BJ (cell line): ENCODE data around the gene DNAH7. TPM values are rescaled to one million over a fixed set of nuclear protein-coding genes. Genes with fewer than 3 reads are reported as not detected.
A peak's percentile ranks its signal among the peaks of the same experiment; 100 is the strongest.

Experiments used
- CTCF ChIA-PET: fragments of 350-600 bp; formaldehyde crosslinking; extraction: SDS; loops from one replicate; lab custom pipeline; 2021; ENCODE audit warnings: antibody characterized with exemption, inconsistent platforms; lab: Yijun Ruan, JAX
- POLR2A ChIA-PET: fragments of 300-600 bp; sonication (Branson Sonifier 250); formaldehyde crosslinking; extraction: SDS; loops from one replicate; lab custom pipeline; 2021; ENCODE audit warnings: antibody characterized with exemption; lab: Charles Lee
- DNase-seq: peaks from one replicate; pipeline ENCODE4 v3.0.0-alpha.2; 2011; ENCODE audit warnings: low read depth
- H3K27me3 ChIP-seq: 2 replicates; pipeline ENCODE4 v1.6.0; 2011; ENCODE audit warnings: low read length; ENCODE audit not compliant: control insufficient read depth, insufficient read depth
- H3K36me3 ChIP-seq: 2 replicates; pipeline ENCODE4 v1.5.1; 2011; ENCODE audit warnings: low read length; ENCODE audit not compliant: control insufficient read depth, insufficient read depth
- H3K4me3 ChIP-seq: 2 replicates; pipeline ENCODE4 v1.5.1; 2011; ENCODE audit warnings: low read depth, mild to moderate bottlenecking, control low read depth, low read length
- polyA plus RNA-seq: library from polyadenylated mRNA; depleted of rRNA; stranded (reverse); fragments of >200 nt; gene quantifications from 2 replicates; pipeline ENCODE4 v1.2.3, GENCODE V29; 2011
- TF ChIP-seq, protein P1 (sequence below): IDR thresholded peaks from 2 replicates; pipeline ENCODE4 v1.5.1; 2011; ENCODE audit warnings: low read depth, mild to moderate bottlenecking, control low read depth, inconsistent platforms, low read length, moderate library complexity; ENCODE audit not compliant: insufficient read depth

DNAH7 gene
- polyA plus RNA-seq, 1 experiment, result 0.15 TPM

DNA sequence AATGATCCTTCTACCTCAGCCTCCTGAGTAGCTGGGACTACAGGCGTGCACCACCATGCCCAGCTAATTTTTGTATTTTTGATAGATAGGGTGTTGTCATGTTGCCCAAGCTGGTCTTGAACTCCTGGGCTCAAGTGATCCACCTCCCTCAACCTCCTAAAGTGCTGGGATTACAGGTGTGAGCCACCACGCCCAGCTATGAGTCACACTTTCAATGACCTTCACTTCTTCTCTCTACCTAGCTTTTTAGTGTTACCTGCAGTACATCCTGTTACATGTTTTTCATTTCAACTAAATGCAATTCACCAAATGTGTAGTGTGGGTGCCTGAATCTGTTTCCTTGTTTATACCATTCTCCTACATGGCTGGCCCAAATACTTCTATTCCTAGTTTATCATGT is 347.6 kb downstream of the DNAH7 start:
- CTCF ChIA-PET, result no interaction called here
- Histone ChIP-seq H3K4me3 (no peak overlapping the region), H3K27me3 (no peaks in the 10 kb centered on the region), H3K36me3 (peaks cover 4% of the 10 kb centered on the region)
- TF ChIP-seq, protein P1, sequence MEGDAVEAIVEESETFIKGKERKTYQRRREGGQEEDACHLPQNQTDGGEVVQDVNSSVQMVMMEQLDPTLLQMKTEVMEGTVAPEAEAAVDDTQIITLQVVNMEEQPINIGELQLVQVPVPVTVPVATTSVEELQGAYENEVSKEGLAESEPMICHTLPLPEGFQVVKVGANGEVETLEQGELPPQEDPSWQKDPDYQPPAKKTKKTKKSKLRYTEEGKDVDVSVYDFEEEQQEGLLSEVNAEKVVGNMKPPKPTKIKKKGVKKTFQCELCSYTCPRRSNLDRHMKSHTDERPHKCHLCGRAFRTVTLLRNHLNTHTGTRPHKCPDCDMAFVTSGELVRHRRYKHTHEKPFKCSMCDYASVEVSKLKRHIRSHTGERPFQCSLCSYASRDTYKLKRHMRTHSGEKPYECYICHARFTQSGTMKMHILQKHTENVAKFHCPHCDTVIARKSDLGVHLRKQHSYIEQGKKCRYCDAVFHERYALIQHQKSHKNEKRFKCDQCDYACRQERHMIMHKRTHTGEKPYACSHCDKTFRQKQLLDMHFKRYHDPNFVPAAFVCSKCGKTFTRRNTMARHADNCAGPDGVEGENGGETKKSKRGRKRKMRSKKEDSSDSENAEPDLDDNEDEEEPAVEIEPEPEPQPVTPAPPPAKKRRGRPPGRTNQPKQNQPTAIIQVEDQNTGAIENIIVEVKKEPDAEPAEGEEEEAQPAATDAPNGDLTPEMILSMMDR, result no peak
- POLR2A ChIA-PET, result no interaction called here
- no peak for DNase-seq

DNA sequence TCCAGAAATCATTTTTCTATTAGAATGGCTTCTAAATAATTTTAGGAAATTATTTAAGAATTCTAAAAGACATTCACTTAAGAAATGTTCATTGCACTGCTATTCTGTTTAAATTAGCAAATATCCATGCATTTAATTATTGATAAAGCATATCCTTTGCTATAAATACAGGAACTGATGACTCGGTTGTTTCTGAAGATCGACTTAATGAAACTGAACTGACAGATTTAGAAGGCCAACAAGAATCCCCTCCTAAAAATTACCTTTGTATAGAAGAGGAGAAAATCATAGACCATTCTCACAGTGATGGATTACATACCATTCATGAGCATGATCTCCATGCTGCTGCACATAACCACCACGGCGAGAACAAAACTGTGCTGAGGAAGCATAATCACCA is 352.2 kb downstream of the DNAH7 start:
- Histone ChIP-seq H3K4me3 (no peak overlapping the region), H3K27me3 (no peaks in the 10 kb centered on the region), H3K36me3 (peaks cover 3% of the 10 kb centered on the region)
- POLR2A ChIA-PET, result no interaction called here
- CTCF ChIA-PET, result no interaction called here
- no peak for DNase-seq
- TF ChIP-seq, protein P1, result no peak

DNA sequence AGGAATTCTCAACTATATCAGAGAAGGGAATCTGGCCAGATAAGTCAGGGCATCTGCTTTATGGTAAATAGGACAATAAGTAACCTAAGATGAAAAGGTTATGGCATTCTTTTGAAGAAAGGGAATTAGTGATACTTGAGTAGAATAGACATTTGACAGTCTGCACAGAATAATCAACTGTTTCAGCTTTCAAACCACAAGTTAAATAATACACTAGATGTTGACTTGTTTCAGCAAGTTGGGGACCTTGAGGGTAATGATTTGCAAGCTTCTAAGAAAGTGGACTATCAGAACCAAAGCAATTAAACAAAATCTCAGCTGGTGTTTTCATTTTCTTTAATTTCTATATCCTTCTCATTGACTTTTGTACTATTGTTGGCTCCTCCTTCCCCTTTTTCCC is 357.2 kb downstream of the DNAH7 start:
- no peak overlapping the region for H3K4me3 ChIP-seq
- ChIA-PET POLR2A (no interaction called here), CTCF (no interaction called here)
- H3K36me3 ChIP-seq, result 0 out of 2 replicates have a peak, but pooled peaks cover 1% of the 10 kb centered on the region
- H3K27me3 ChIP-seq, result no peaks in the 10 kb centered on the region
- TF ChIP-seq, protein P1, result no peak
- DNase-seq, result no peak

DNA sequence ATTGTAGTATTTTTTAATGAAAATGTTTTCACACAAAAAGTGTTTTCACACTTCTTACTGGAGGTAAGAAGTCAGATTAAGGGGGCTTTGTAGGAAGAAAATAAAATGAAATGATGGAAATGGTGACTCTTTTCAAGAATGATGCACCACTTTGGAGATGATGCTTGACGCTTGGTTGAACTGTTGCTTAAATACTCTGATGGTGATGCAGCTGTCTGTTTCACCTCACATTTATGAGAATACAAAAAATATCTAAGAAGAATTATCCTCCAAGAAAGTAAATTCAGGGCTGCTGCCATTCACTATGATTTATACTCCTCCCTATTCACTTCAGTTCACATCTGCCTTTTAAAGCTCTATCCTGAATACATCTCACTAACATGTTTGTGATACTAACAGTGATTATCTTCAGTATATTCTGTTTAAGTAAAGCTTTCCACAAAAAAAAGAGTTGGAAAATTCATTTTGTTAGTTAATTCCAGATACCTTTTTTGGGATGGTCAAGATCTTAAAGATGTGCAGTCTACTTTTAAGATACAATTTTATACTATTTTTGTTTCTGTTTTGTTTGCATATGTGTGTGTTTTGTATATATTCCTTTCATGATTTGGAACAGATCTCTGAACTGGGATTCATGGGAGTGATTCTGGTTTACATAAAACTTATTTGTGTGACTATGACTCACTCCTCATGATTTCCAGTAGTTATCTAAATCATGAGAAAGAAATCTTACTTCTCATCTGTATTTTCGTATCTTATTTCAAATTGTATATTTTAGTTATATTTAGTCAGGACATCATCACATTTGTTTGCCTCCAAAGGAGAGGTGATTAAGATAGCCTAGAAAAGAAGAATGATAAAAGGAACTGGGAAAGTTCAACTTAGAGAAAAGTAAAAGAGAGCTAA is 358.5 kb downstream of the DNAH7 start:
- no peaks in the 10 kb centered on the region for H3K27me3 ChIP-seq
- POLR2A ChIA-PET, result no interaction called here
- CTCF ChIA-PET, result no interaction called here
- peak; percentile 22 for DNase-seq
- H3K36me3 ChIP-seq, result no peaks in the 10 kb centered on the region
- TF ChIP-seq, protein P1, result no peak
- H3K4me3 ChIP-seq, result no peak overlapping the region

DNA sequence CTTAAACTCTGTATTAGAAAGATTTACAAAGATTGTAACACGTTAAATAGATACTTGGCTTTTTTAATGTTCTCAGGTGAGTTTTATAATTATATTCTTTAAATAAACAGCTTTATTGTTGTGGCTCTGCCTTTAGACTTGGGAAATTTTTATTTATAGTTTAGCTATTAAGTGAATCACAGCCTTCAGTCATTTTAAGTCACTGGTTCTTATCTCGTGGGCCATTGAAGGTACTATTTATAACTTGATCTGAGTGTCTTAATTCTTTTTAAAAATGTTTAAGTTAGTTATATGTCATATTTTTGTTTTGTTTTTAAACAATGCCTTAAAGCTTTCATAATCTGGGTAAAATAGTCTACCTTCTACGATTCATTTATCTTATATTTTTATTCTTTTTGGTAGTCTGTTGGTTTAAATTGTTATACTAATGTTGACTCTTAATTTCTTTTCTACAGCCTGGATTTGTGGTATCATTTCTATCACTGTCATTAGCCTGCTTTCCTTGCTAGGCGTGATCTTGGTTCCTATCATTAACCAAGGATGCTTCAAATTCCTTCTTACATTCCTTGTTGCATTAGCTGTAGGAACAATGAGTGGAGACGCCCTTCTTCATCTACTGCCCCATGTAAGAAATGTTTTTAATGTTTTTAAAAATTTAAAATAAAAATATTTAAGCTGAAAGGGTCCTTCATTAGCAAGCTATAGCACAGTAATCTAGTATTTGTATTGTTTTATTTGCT is 362.3 kb downstream of the DNAH7 start:
- DNase-seq, result no peak
- 0 out of 2 replicates have a peak, but pooled peaks cover 1% of the 10 kb centered on the region for H3K36me3 ChIP-seq
- no peak overlapping the region for H3K4me3 ChIP-seq
- CTCF ChIA-PET, result interaction anchor here (1.1 to 1.6 kb wide), 2 partner anchors 16 to 120 kb away, joined by 3 read pairs; no protein-coding TSS in a partner anchor
- POLR2A ChIA-PET, result interaction anchor here (0.6 kb wide), 1 partner anchor 75 kb away, joined by 4 read pairs; no protein-coding TSS in a partner anchor
- no peaks in the 10 kb centered on the region for H3K27me3 ChIP-seq
- TF ChIP-seq, protein P1, result no peak
